RWPE1 (cell line): Measurements from ENCODE around the gene NKX6-1.

Experiments
- CTCF ChIA-PET: fragments of 350-600 bp; sonication (Branson Sonifier 250); formaldehyde crosslinking; extraction: SDS; loops from one replicate; lab custom pipeline; 2021; lab: Yijun Ruan, JAX
- POLR2A ChIA-PET: fragments of 400-600 bp; formaldehyde crosslinking; extraction: SDS; loops from one replicate; lab custom pipeline; 2020; ENCODE audit warnings: antibody characterized with exemption; ENCODE audit not compliant: low non-redundant PET; lab: Yijun Ruan, JAX
- DNase-seq: peaks from one replicate; pipeline ENCODE4 v3.0.0; 2012; ENCODE audit warnings: low spot score
- H3K27ac ChIP-seq: fragments of 450-650 bp; 2 replicates; pipeline ENCODE4 v1.5.1; 2017
- TF ChIP-seq, protein P1 (sequence below): fragments of 450-650 bp; conservative IDR thresholded peaks from 2 replicates; pipeline ENCODE4 v1.5.1; 2017; ENCODE audit warnings: low read depth, mild to moderate bottlenecking

Gene NKX6-1

DNA sequence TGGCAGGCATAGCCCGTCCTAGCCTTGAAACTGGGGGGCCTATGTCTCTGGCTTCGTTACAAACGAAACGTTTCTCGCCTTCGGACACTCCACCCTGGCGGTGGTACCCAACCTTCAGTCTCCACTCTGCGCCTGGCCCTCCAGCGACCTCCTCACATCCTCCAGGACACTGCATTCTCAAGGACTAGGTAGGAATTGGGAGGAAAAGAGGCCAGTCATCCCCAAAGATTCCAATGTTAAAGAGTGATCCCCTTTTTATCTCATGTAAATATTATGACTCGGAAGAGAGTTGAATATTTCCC, 2.1 kb upstream of the NKX6-1 start:
- TF ChIP-seq, protein P1, sequence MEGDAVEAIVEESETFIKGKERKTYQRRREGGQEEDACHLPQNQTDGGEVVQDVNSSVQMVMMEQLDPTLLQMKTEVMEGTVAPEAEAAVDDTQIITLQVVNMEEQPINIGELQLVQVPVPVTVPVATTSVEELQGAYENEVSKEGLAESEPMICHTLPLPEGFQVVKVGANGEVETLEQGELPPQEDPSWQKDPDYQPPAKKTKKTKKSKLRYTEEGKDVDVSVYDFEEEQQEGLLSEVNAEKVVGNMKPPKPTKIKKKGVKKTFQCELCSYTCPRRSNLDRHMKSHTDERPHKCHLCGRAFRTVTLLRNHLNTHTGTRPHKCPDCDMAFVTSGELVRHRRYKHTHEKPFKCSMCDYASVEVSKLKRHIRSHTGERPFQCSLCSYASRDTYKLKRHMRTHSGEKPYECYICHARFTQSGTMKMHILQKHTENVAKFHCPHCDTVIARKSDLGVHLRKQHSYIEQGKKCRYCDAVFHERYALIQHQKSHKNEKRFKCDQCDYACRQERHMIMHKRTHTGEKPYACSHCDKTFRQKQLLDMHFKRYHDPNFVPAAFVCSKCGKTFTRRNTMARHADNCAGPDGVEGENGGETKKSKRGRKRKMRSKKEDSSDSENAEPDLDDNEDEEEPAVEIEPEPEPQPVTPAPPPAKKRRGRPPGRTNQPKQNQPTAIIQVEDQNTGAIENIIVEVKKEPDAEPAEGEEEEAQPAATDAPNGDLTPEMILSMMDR = no peak
- no peak for DNase-seq
- no peak overlapping the region for H3K27ac ChIP-seq
- ChIA-PET POLR2A (no interaction called here), CTCF (interaction anchor here (1.3 kb wide), 1 partner anchor 856 kb away, joined by 4 read pairs; no protein-coding TSS in a partner anchor)

DNA sequence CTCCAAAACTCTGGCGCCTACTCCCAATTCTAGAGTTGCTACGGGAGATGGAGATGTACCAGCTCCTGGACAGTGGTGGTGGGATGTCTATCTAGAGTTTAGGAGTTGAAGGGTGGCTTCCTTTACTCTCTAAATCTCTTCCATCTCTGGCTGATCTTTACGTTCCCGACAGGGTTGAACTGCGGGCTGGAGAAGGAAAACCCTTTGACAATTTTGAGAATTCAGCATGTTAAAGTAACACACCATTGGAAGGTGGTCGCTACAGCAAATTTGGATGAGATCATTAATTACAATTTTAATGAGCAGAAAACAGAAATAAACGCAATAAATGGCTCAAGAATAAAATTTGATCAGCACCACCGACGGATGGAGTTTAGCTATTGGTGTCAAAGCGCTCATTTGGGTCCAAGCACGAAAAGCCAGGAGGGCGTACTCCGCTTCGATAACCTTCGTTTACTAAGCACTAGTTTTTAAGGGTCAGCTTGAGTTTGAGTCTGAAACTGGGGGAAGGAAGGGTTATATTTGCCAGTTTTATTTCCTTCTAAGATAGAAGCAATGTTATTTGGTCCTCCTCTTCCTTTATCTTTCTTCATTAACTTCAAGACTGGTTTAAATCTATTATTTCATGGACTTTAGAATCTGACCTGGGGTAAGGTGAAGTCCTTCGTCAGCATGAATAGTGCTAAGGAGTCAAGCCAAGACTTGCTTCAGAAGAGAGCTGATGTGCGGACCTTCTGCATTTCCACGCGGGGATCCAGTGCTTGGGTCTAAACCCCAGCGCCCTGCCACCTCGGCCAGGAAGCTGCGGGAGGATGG, 1.5 kb upstream of the NKX6-1 start:
- CTCF ChIA-PET = interaction anchor here (1.3 kb wide), 1 partner anchor 855 kb away, joined by 4 read pairs; no protein-coding TSS in a partner anchor
- no peak for DNase-seq
- TF ChIP-seq, protein P1 = no peak
- H3K27ac ChIP-seq = no peak overlapping the region
- POLR2A ChIA-PET = no interaction called here

DNA sequence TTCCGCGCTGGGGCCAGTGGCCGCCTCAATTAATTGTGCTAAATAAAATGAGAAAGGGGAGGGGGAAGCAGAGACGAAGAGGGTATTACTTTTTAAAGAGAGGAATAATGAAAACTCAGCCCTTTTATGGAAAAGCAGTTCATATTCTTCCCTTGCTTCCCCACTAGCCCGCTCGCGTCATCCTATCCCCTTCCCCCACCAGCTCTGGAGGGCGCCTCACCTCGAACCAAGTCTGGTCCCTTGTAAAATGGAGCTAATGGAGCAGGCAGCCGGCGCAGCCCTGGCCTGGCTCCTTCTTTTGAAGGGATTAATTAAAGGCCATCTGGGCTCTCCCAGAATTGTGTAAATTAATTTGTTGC, 511 bp upstream of the NKX6-1 start:
- POLR2A ChIA-PET = no interaction called here

DNA sequence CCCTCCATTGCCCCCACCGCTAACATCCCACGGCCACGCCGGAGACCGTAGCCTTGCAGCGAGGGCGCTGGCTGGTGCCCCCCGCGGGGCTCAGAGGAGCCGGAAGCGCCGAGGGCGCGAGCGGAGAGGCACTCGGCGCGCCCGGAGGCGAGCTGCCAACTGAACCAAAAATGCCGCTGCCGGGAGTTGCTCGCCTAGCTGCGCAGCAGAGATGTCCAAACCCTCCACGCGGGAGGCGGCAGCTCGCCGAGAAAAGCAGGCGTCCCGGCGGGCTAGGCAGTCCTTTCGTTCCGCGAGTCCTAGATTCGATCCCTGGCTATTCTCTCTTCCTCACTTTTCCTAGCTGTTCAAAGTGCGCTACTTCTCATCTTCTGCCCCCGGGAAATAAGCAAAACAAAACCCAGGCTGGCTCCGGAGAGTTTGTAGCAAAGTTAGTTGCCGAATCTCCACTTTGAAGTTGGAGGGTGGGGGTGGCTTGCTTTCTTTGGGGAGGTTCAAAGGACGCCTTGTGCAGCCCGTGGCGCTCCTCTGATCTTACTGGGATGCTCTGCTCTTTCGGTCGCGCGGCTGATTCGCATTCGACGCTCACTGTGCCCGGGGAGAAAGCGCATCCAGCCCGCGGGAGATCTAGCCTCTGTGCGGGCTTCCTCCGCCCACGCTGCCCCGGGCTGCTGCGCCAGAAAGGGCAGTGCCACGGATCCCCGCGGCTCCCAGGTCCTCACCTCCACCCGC, 723 bp downstream of the NKX6-1 start:
- H3K27ac ChIP-seq = no peak overlapping the region
- ChIA-PET CTCF (no interaction called here), POLR2A (no interaction called here)
- peak; percentile 14 for DNase-seq
- TF ChIP-seq, protein P1 = no peak

More for the DNA sequence above, 511 bp upstream of the NKX6-1 start:
- TF ChIP-seq, protein P1 = no peak
- no peak overlapping the region for H3K27ac ChIP-seq
- DNase-seq = no peak
- CTCF ChIA-PET = no interaction called here

DNA sequence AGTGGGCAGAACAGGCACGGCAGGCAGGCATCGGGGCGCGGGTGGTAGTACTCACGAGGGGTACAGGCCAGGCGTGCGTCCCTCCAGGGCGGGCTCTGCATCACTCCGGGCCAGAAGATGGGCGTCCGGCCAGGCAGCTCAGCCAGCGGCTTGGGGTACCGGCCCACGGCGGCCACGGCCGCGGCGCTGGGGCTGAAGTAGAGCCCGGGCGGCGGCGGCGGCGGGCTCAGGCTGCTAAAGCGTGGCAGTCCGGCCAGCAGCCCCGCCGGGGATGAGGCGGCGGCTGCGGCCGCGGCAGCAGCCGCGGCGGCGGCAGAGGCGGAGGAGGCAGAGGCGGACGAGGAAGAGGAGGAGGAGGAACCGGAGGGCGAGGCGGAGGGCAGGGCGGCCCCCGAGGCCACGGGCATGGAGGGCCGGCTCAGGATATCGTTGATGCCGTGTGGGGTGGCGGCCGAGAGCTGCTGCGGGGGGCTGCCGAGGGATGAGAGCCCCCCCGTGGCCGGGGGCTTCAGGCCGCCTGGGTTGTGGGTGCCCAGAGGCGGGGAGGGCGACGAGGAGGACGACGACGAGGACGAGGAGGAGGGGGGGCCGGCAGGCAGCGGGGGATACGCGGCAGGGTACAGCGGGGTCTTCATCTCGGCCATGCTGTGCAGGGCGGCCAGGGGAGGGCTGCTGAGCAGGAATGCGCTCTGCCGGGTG, 1.4 kb downstream of the NKX6-1 start:
- CTCF ChIA-PET = no interaction called here
- POLR2A ChIA-PET = no interaction called here
- TF ChIP-seq, protein P1 = no peak
- H3K27ac ChIP-seq = no peak overlapping the region
- DNase-seq = no peak
